ENCODE data around the gene IRF5.

GRCh38 chr7:128974241-128974934 is 36.7 kb downstream of the IRF5 start:
- TF ChIP-seq, protein P1, sequence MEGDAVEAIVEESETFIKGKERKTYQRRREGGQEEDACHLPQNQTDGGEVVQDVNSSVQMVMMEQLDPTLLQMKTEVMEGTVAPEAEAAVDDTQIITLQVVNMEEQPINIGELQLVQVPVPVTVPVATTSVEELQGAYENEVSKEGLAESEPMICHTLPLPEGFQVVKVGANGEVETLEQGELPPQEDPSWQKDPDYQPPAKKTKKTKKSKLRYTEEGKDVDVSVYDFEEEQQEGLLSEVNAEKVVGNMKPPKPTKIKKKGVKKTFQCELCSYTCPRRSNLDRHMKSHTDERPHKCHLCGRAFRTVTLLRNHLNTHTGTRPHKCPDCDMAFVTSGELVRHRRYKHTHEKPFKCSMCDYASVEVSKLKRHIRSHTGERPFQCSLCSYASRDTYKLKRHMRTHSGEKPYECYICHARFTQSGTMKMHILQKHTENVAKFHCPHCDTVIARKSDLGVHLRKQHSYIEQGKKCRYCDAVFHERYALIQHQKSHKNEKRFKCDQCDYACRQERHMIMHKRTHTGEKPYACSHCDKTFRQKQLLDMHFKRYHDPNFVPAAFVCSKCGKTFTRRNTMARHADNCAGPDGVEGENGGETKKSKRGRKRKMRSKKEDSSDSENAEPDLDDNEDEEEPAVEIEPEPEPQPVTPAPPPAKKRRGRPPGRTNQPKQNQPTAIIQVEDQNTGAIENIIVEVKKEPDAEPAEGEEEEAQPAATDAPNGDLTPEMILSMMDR (IDR thresholded peaks at IDR 0.05; ENCODE audit: low read depth, low read length, missing input control), result no peak
- TF ChIP-seq ATF3 (IDR thresholded peaks at IDR 0.05) (no peak), SP1 (IDR thresholded peaks at IDR 0.05) (no peak), FOXA1 (IDR thresholded peaks at IDR 0.05) (no peak), RXRA (IDR thresholded peaks at IDR 0.05) (no peak), RAD21 (IDR thresholded peaks at IDR 0.05) (no peak), EGR1 (IDR thresholded peaks at IDR 0.05; ENCODE audit: low read depth in 2 of 2) (no peak), YY1 (IDR thresholded peaks at IDR 0.05) (no peak), HNF4G (IDR thresholded peaks at IDR 0.05) (no peak), GABPA (IDR thresholded peaks at IDR 0.05 in 1 of 2, conservative IDR thresholded peaks at IDR 0.05 in 1 of 2) (no peak), MAX (IDR thresholded peaks at IDR 0.05) (no peak), TAF1 (conservative IDR thresholded peaks at IDR 0.05) (no peak)
- TF ChIP-seq, protein P2, sequence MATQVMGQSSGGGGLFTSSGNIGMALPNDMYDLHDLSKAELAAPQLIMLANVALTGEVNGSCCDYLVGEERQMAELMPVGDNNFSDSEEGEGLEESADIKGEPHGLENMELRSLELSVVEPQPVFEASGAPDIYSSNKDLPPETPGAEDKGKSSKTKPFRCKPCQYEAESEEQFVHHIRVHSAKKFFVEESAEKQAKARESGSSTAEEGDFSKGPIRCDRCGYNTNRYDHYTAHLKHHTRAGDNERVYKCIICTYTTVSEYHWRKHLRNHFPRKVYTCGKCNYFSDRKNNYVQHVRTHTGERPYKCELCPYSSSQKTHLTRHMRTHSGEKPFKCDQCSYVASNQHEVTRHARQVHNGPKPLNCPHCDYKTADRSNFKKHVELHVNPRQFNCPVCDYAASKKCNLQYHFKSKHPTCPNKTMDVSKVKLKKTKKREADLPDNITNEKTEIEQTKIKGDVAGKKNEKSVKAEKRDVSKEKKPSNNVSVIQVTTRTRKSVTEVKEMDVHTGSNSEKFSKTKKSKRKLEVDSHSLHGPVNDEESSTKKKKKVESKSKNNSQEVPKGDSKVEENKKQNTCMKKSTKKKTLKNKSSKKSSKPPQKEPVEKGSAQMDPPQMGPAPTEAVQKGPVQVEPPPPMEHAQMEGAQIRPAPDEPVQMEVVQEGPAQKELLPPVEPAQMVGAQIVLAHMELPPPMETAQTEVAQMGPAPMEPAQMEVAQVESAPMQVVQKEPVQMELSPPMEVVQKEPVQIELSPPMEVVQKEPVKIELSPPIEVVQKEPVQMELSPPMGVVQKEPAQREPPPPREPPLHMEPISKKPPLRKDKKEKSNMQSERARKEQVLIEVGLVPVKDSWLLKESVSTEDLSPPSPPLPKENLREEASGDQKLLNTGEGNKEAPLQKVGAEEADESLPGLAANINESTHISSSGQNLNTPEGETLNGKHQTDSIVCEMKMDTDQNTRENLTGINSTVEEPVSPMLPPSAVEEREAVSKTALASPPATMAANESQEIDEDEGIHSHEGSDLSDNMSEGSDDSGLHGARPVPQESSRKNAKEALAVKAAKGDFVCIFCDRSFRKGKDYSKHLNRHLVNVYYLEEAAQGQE (IDR thresholded peaks at IDR 0.05), result no peak
- TF ChIP-seq, protein P3, sequence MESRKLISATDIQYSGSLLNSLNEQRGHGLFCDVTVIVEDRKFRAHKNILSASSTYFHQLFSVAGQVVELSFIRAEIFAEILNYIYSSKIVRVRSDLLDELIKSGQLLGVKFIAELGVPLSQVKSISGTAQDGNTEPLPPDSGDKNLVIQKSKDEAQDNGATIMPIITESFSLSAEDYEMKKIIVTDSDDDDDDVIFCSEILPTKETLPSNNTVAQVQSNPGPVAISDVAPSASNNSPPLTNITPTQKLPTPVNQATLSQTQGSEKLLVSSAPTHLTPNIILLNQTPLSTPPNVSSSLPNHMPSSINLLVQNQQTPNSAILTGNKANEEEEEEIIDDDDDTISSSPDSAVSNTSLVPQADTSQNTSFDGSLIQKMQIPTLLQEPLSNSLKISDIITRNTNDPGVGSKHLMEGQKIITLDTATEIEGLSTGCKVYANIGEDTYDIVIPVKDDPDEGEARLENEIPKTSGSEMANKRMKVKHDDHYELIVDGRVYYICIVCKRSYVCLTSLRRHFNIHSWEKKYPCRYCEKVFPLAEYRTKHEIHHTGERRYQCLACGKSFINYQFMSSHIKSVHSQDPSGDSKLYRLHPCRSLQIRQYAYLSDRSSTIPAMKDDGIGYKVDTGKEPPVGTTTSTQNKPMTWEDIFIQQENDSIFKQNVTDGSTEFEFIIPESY (IDR thresholded peaks at IDR 0.05), result no peak

Measured in liver (tissue), 3 donors.